ENCODE data around the gene PLA2G7. TPM values are rescaled to one million over a fixed set of nuclear protein-coding genes. Genes with fewer than 3 reads are reported as not detected.

The PLA2G7 gene
- total RNA-seq, 3 donors from 2014 or later (not counting 1 experiment from before 2014, with no cell fraction given): 1.1 TPM; not detected in 2

GRCh38 chr6:46720401-46720800 lies 14.8 kb downstream of the PLA2G7 start:
- TF ChIP-seq, protein P1, sequence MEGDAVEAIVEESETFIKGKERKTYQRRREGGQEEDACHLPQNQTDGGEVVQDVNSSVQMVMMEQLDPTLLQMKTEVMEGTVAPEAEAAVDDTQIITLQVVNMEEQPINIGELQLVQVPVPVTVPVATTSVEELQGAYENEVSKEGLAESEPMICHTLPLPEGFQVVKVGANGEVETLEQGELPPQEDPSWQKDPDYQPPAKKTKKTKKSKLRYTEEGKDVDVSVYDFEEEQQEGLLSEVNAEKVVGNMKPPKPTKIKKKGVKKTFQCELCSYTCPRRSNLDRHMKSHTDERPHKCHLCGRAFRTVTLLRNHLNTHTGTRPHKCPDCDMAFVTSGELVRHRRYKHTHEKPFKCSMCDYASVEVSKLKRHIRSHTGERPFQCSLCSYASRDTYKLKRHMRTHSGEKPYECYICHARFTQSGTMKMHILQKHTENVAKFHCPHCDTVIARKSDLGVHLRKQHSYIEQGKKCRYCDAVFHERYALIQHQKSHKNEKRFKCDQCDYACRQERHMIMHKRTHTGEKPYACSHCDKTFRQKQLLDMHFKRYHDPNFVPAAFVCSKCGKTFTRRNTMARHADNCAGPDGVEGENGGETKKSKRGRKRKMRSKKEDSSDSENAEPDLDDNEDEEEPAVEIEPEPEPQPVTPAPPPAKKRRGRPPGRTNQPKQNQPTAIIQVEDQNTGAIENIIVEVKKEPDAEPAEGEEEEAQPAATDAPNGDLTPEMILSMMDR (IDR thresholded peaks at IDR 0.05): no peak
- Mint-ChIP-seq H3K27me3 (ENCODE audit: low read depth in 2 of 2) (peaks cover 14 to 24% of the 10 kb centered on the region in 2 donors), H3K27ac (no peak overlapping the region), H3K4me1 (peaks cover 5 to 12% of the 10 kb centered on the region in 2 donors), H3K36me3 (no peaks in the 10 kb centered on the region), H3K9me3 (peaks cover 0 to 2% of the 10 kb centered on the region in 2 donors), H3K4me3 (no peak overlapping the region)
- no CpG with 5 or more reads among the region's 1 CpG for WGBS (ENCODE audit: insufficient coverage)
- Histone ChIP-seq H3K4me3 (ENCODE audit: low read length) (no peak overlapping the region), H3K36me3 (ENCODE audit: control insufficient read depth, insufficient read depth, low read length) (no peaks in the 10 kb centered on the region), H3K27me3 (ENCODE audit: control insufficient read depth, insufficient read depth, low read length) (no peaks in the 10 kb centered on the region), H3K4me1 (ENCODE audit: control insufficient read depth, insufficient read depth, low read length) (no peaks in the 10 kb centered on the region), H3K9me3 (ENCODE audit: control insufficient read depth, insufficient read depth, low read length) (no peaks in the 10 kb centered on the region), H3K27ac (ENCODE audit: low read length) (no peak overlapping the region)
- DNase-seq: no peak
- no peak for ATAC-seq
- intact Hi-C loops (cut with micrococcal nuclease): no loop called here

GRCh38 chr6:46719099-46719498 lies 16.1 kb downstream of the PLA2G7 start:
- DNase-seq: no peak
- no peak overlapping the region for H3K27ac ChIP-seq (ENCODE audit: low read length)
- WGBS (ENCODE audit: insufficient coverage): 70% methylated on average over 1 of the region's 1 CpG
- Mint-ChIP-seq H3K27me3 (ENCODE audit: low read depth in 2 of 2) (peaks cover 9 to 14% of the 10 kb centered on the region in 2 donors), H3K4me1 (peaks cover 5 to 12% of the 10 kb centered on the region in 2 donors), H3K36me3 (no peaks in the 10 kb centered on the region), H3K27ac (no peak overlapping the region), H3K9me3 (peaks cover 0 to 2% of the 10 kb centered on the region in 2 donors), H3K4me3 (no peak overlapping the region)
- H3K4me3 ChIP-seq (ENCODE audit: low read length): no peak overlapping the region
- no peaks in the 10 kb centered on the region for H3K36me3 ChIP-seq (ENCODE audit: control insufficient read depth, insufficient read depth, low read length)
- no peaks in the 10 kb centered on the region for H3K27me3 ChIP-seq (ENCODE audit: control insufficient read depth, insufficient read depth, low read length)
- H3K9me3 ChIP-seq (ENCODE audit: control insufficient read depth, insufficient read depth, low read length): no peaks in the 10 kb centered on the region
- no peaks in the 10 kb centered on the region for H3K4me1 ChIP-seq (ENCODE audit: control insufficient read depth, insufficient read depth, low read length)
- ATAC-seq: no peak
- TF ChIP-seq, protein P1 (IDR thresholded peaks at IDR 0.05): no peak
- intact Hi-C loops (cut with micrococcal nuclease): no loop called here

- no peak overlapping the region for H3K4me3 ChIP-seq (ENCODE audit: low read length)
- ATAC-seq (no peak), DNase-seq (no peak)
- no peaks in the 10 kb centered on the region for H3K27me3 ChIP-seq (ENCODE audit: control insufficient read depth, insufficient read depth, low read length)
- Mint-ChIP-seq H3K27me3 (ENCODE audit: low read depth in 2 of 2) (peaks cover 9 to 11% of the 10 kb centered on the region in 2 donors), H3K36me3 (no peaks in the 10 kb centered on the region), H3K4me3 (no peak overlapping the region), H3K4me1 (peaks cover 5 to 12% of the 10 kb centered on the region in 2 donors), H3K27ac (no peak overlapping the region), H3K9me3 (peaks cover 0 to 2% of the 10 kb centered on the region in 2 donors)
- intact Hi-C loops (cut with micrococcal nuclease): no loop called here
- no peaks in the 10 kb centered on the region for H3K9me3 ChIP-seq (ENCODE audit: control insufficient read depth, insufficient read depth, low read length)
- TF ChIP-seq, protein P1 (IDR thresholded peaks at IDR 0.05): no peak
- H3K36me3 ChIP-seq (ENCODE audit: control insufficient read depth, insufficient read depth, low read length): no peaks in the 10 kb centered on the region
- no peak overlapping the region for H3K27ac ChIP-seq (ENCODE audit: low read length)
- no peaks in the 10 kb centered on the region for H3K4me1 ChIP-seq (ENCODE audit: control insufficient read depth, insufficient read depth, low read length)
Measured at GRCh38 chr6:46715141-46715540, 20.0 kb downstream of the PLA2G7 start.

DNA sequence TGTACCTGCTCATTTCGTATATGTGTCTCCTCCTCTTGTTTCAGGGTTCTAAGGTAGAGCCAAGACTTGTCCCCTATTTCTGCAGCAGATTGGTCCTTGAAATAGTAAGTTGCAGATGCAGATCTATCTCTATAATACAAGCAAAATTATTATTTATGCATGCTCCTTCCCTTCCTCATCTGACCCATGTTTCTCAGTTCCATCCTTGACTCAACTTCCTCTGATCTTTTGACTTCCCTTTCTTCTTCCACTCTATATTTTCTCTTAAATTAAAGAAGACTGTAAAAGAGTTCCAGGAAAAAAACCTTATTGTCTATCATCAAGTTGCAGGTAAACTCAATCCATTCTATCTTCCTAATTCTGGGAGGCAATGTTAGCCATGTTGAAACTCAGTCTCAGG lies 23.7 kb downstream of the PLA2G7 start:
- H3K27me3 ChIP-seq (ENCODE audit: control insufficient read depth, insufficient read depth, low read length): no peaks in the 10 kb centered on the region
- Mint-ChIP-seq H3K27me3 (ENCODE audit: low read depth in 2 of 2) (peaks cover 0 to 8% of the 10 kb centered on the region in 2 donors), H3K36me3 (no peaks in the 10 kb centered on the region), H3K4me1 (no peaks in the 10 kb centered on the region), H3K9me3 (no peaks in the 10 kb centered on the region), H3K27ac (no peak overlapping the region), H3K4me3 (no peak overlapping the region)
- TF ChIP-seq, protein P1 (IDR thresholded peaks at IDR 0.05): no peak
- DNase-seq (no peak), ATAC-seq (no peak)
- no peak overlapping the region for H3K4me3 ChIP-seq (ENCODE audit: low read length)
- no peaks in the 10 kb centered on the region for H3K4me1 ChIP-seq (ENCODE audit: control insufficient read depth, insufficient read depth, low read length)
- H3K27ac ChIP-seq (ENCODE audit: low read length): no peak overlapping the region
- intact Hi-C loops (cut with micrococcal nuclease): no loop called here
- no peaks in the 10 kb centered on the region for H3K36me3 ChIP-seq (ENCODE audit: control insufficient read depth, insufficient read depth, low read length)
- WGBS (ENCODE audit: insufficient coverage): 70% methylated on average over 1 of the region's 1 CpG
- no peaks in the 10 kb centered on the region for H3K9me3 ChIP-seq (ENCODE audit: control insufficient read depth, insufficient read depth, low read length)
